ENCODE measurements around the gene CLTB. TPM values are rescaled to one million over a fixed set of nuclear protein-coding genes. Genes with fewer than 3 reads are reported as not detected.

The CLTB gene
- total RNA-seq, 2 experiments from 2014 or later: 69.5 to 73.2 TPM

DNA sequence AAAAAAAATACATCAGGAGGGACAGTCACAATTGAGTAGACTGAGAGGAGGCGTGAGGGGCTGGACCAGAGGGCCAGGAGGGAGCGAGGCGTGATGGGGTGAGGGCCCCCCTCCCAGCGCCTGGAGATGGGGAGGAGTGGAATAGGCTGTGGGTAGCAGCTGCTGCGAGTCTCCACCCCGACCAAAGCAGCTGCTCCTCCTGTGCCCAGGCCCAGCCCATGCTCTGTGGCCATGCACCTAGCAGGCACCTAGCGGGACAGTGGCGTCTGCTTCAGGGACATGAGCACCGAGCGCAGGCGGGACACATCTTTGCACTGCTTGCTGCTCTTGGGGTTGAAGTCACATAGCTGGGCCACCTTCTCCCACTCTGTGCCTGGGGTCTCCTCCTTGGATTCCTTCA, 23.8 kb downstream of the CLTB start:
- Histone ChIP-seq H3K27ac (ENCODE audit: low read depth in 1 of 2, low read length in 2 of 2) (no peak overlapping the region), H3K4me3 (ENCODE audit: low read length) (no peak overlapping the region), H3K27me3 (ENCODE audit: control insufficient read depth in 1 of 2, insufficient read depth in 2 of 2, low read length in 2 of 2) (no peaks in the 10 kb centered on the region), H3K36me3 (ENCODE audit: insufficient read depth, low read length) (peaks cover 25% of the 10 kb centered on the region), H3K4me1 (ENCODE audit: insufficient read depth, low read length) (peaks cover 22% of the 10 kb centered on the region), H3K9me3 (ENCODE audit: control insufficient read depth in 1 of 2, insufficient read depth in 1 of 2, low read length in 2 of 2) (peaks cover 0 to 5% of the 10 kb centered on the region in 2 experiments)
- ChIA-PET POLR2A (no interaction called here), CTCF (no interaction called here)
- Mint-ChIP-seq H3K36me3 (ENCODE audit: low read depth) (peaks cover 45% of the 10 kb centered on the region), H3K27ac (no peak overlapping the region), H3K4me1 (ENCODE audit: low read depth) (peaks cover 17% of the 10 kb centered on the region), H3K9me3 (no peaks in the 10 kb centered on the region), H3K4me3 (no peak overlapping the region), H3K27me3 (no peaks in the 10 kb centered on the region)
- intact Hi-C loops (cut with DNase I, micrococcal nuclease): loop anchor here in 1 of 2 experiments (1.0 kb wide), 1 partner anchor 21 kb away; no protein-coding TSS in a partner anchor
- no peak for ATAC-seq (ENCODE audit: poor library complexity)
- peak in 1 of 14 experiments; percentile 20 for DNase-seq
- TF ChIP-seq, protein P1, sequence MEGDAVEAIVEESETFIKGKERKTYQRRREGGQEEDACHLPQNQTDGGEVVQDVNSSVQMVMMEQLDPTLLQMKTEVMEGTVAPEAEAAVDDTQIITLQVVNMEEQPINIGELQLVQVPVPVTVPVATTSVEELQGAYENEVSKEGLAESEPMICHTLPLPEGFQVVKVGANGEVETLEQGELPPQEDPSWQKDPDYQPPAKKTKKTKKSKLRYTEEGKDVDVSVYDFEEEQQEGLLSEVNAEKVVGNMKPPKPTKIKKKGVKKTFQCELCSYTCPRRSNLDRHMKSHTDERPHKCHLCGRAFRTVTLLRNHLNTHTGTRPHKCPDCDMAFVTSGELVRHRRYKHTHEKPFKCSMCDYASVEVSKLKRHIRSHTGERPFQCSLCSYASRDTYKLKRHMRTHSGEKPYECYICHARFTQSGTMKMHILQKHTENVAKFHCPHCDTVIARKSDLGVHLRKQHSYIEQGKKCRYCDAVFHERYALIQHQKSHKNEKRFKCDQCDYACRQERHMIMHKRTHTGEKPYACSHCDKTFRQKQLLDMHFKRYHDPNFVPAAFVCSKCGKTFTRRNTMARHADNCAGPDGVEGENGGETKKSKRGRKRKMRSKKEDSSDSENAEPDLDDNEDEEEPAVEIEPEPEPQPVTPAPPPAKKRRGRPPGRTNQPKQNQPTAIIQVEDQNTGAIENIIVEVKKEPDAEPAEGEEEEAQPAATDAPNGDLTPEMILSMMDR (IDR thresholded peaks at IDR 0.05): no peak

DNA sequence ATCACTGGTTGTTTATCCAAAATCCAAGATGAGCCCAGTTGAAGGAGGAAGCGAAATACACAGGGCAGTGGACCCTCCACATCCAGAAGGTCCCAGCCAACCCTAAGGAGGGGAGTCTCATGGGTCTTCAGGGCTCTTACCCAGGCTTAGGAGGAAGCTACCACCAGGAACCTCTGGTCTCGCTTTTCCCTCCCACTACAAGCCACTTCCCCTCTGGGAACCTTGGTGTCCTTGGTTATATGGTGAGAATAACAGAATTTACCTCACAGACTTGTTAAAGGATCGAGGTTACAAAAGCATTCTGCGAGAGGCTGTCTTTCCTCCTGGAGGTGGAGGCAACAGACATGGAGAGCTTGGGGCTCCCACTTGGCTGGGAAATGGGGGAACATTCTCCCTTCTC, 24.3 kb downstream of the CLTB start:
- H3K4me1 ChIP-seq (ENCODE audit: insufficient read depth, low read length): peaks cover 28% of the 10 kb centered on the region
- intact Hi-C loops (cut with DNase I, micrococcal nuclease): loop anchor here in 1 of 2 experiments (1.0 to 2.0 kb wide), 2 partner anchors 21 to 257 kb away; no protein-coding TSS in a partner anchor
- CTCF ChIA-PET: interaction anchor here (1.9 kb wide), 1 partner anchor 56 kb away, joined by 5 read pairs; the partner anchor contains the start of gene FAF2
- H3K9me3 ChIP-seq (ENCODE audit: control insufficient read depth in 1 of 2, insufficient read depth in 1 of 2, low read length in 2 of 2): peaks cover 0 to 5% of the 10 kb centered on the region in 2 experiments
- Mint-ChIP-seq H3K9me3 (no peaks in the 10 kb centered on the region), H3K36me3 (ENCODE audit: low read depth) (peaks cover 46% of the 10 kb centered on the region), H3K4me3 (peak overlapping the region; percentile 38), H3K27ac (peak overlapping the region; percentile 97), H3K27me3 (no peaks in the 10 kb centered on the region), H3K4me1 (ENCODE audit: low read depth) (peaks cover 22% of the 10 kb centered on the region)
- no peak for DNase-seq
- no peak overlapping the region for H3K27ac ChIP-seq (ENCODE audit: low read depth in 1 of 2, low read length in 2 of 2)
- H3K27me3 ChIP-seq (ENCODE audit: control insufficient read depth in 1 of 2, insufficient read depth in 2 of 2, low read length in 2 of 2): no peaks in the 10 kb centered on the region
- H3K36me3 ChIP-seq (ENCODE audit: insufficient read depth, low read length): peaks cover 25% of the 10 kb centered on the region
- TF ChIP-seq, protein P1 (IDR thresholded peaks at IDR 0.05): no peak
- POLR2A ChIA-PET: interaction anchor here (1.2 kb wide), 1 partner anchor 24 kb away, joined by 3 read pairs; no protein-coding TSS in a partner anchor
- no peak overlapping the region for H3K4me3 ChIP-seq (ENCODE audit: low read length)
- ATAC-seq (ENCODE audit: poor library complexity): no peak

DNA sequence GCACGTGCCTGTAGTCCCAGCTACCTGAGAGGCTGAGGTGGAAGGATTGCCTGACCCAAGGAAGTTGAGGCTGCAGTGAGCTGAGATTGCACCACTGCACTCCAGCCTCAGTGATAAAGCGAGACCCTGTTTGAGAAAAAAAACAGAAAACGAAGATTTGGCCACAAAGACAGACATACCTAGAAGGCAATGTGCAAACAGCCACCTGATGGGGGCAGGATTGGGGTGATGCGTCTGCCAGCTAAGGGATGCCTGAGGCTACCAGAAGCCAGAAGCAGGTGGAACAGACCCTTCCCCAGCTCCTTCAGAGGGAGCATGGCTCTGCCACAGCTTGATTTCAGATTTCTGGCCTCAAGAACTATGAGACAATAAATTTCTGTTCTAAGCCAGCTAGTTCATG, 24.9 kb downstream of the CLTB start:
- ATAC-seq (ENCODE audit: poor library complexity): no peak
- no peaks in the 10 kb centered on the region for H3K9me3 Mint-ChIP-seq
- no peaks in the 10 kb centered on the region for H3K27me3 Mint-ChIP-seq
- H3K36me3 Mint-ChIP-seq (ENCODE audit: low read depth): peaks cover 46% of the 10 kb centered on the region
- CTCF ChIA-PET: interaction anchor here (1.9 kb wide), 1 partner anchor 57 kb away, joined by 5 read pairs; the partner anchor contains the start of gene FAF2
- intact Hi-C loops (cut with DNase I, micrococcal nuclease): loop anchor here in 1 of 2 experiments (2.0 kb wide), 1 partner anchor 257 kb away; no protein-coding TSS in a partner anchor
- POLR2A ChIA-PET: interaction anchor here (1.2 to 4.8 kb wide), 3 partner anchors 24 to 146 kb away, joined by 3 to 77 read pairs (median 29); partner anchors contain the start of genes KIAA1191 and RNF44
- Histone ChIP-seq H3K4me1 (ENCODE audit: insufficient read depth, low read length) (peaks cover 33% of the 10 kb centered on the region), H3K27ac (ENCODE audit: low read depth in 1 of 2, low read length in 2 of 2) (no peak overlapping the region), H3K27me3 (ENCODE audit: control insufficient read depth in 1 of 2, insufficient read depth in 2 of 2, low read length in 2 of 2) (no peaks in the 10 kb centered on the region), H3K9me3 (ENCODE audit: control insufficient read depth in 1 of 2, insufficient read depth in 1 of 2, low read length in 2 of 2) (peaks cover 0 to 5% of the 10 kb centered on the region in 2 experiments), H3K36me3 (ENCODE audit: insufficient read depth, low read length) (peaks cover 24% of the 10 kb centered on the region), H3K4me3 (ENCODE audit: low read length) (no peak overlapping the region)
- DNase-seq: no peak
- H3K4me3 Mint-ChIP-seq: peak overlapping the region; percentile 38
- TF ChIP-seq, protein P1 (IDR thresholded peaks at IDR 0.05): no peak
- peaks cover 27% of the 10 kb centered on the region for H3K4me1 Mint-ChIP-seq (ENCODE audit: low read depth)
- H3K27ac Mint-ChIP-seq: peak overlapping the region; percentile 97
